ENCODE measurements around the gene VWA5B1.

The VWA5B1 gene

GRCh38 chr1:20323613-20323920, 32.9 kb downstream of the VWA5B1 start:
- DNase-seq, result no peak

- DNase-seq, result no peak
Measured at GRCh38 chr1:20324704-20325406, 34.2 kb downstream of the VWA5B1 start.

- DNase-seq, result no peak
Measured at GRCh38 chr1:20325407-20325843, 34.8 kb downstream of the VWA5B1 start.

- no peak for DNase-seq
Measured at GRCh38 chr1:20325844-20326420, 35.3 kb downstream of the VWA5B1 start.

GRCh38 chr1:20327467-20327866, 36.8 kb downstream of the VWA5B1 start:
- DNase-seq, result no peak

- DNase-seq, result no peak
Measured at GRCh38 chr1:20328201-20328600, 37.5 kb downstream of the VWA5B1 start.

- no peak for DNase-seq
Measured at GRCh38 chr1:20329793-20330542, 39.3 kb downstream of the VWA5B1 start.

- no peak for DNase-seq
Measured at GRCh38 chr1:20334103-20334502, 43.4 kb downstream of the VWA5B1 start.

GRCh38 chr1:20336105-20336605, 45.5 kb downstream of the VWA5B1 start:
- no peak for DNase-seq

- no peak for DNase-seq
Measured at GRCh38 chr1:20337581-20337980, 46.9 kb downstream of the VWA5B1 start.

GRCh38 chr1:20339811-20340457, 49.3 kb downstream of the VWA5B1 start:
- DNase-seq, result no peak

- DNase-seq, result no peak
Measured at GRCh38 chr1:20342294-20343148, 51.8 kb downstream of the VWA5B1 start.

- DNase-seq, result no peak
Measured at GRCh38 chr1:20343149-20343937, 52.7 kb downstream of the VWA5B1 start.

GRCh38 chr1:20343938-20344302, 53.2 kb downstream of the VWA5B1 start:
- DNase-seq, result no peak

GRCh38 chr1:20344738-20345137, 54.1 kb downstream of the VWA5B1 start:
- DNase-seq, result no peak

GRCh38 chr1:20345419-20345818, 54.7 kb downstream of the VWA5B1 start:
- no peak for DNase-seq

- DNase-seq, result no peak
Measured at GRCh38 chr1:20346433-20346832, 55.8 kb downstream of the VWA5B1 start.

- DNase-seq, result no peak
Measured at GRCh38 chr1:20347699-20348098, 57.0 kb downstream of the VWA5B1 start.

- no peak for DNase-seq
Measured at GRCh38 chr1:20348326-20348915, 57.7 kb downstream of the VWA5B1 start.

- DNase-seq, result no peak
Measured at GRCh38 chr1:20349561-20349960, 58.9 kb downstream of the VWA5B1 start.

GRCh38 chr1:20349971-20350370, 59.3 kb downstream of the VWA5B1 start:
- DNase-seq, result no peak

Data from NCI-H2029 treated with DMSO at 0.1 percent for 48 hours (cell line).